Endothelial cell (in vitro differentiated cells): ENCODE data around the gene TBC1D19. TPM values are rescaled to one million over a fixed set of nuclear protein-coding genes. Genes with fewer than 3 reads are reported as not detected.

ENCODE experiments used
- DNase-seq: peaks from one replicate; pipeline ENCODE4 v3.0.0; 2021; ENCODE audit warnings: low spot score
- H3K27ac Mint-ChIP-seq: one replicate; pipeline ENCODE4 v1.8.0; 2021; ENCODE audit warnings: mixed read lengths, inconsistent platforms; ENCODE audit not compliant: unreplicated experiment
- H3K27me3 Mint-ChIP-seq: one replicate; pipeline ENCODE4 v1.8.0; 2021; ENCODE audit warnings: mild to moderate bottlenecking, moderate library complexity, mixed read lengths, inconsistent platforms; ENCODE audit not compliant: unreplicated experiment
- H3K36me3 Mint-ChIP-seq: one replicate; pipeline ENCODE4 v1.8.0; 2021; ENCODE audit warnings: mild to moderate bottlenecking, low read depth, mixed read lengths, inconsistent platforms; ENCODE audit not compliant: unreplicated experiment
- H3K4me1 Mint-ChIP-seq: one replicate; pipeline ENCODE4 v1.8.0; 2021; ENCODE audit warnings: mild to moderate bottlenecking, mixed read lengths, inconsistent platforms; ENCODE audit not compliant: unreplicated experiment
- H3K4me3 Mint-ChIP-seq: one replicate; pipeline ENCODE4 v1.8.0; 2021; ENCODE audit warnings: mild to moderate bottlenecking, mixed read lengths, inconsistent platforms; ENCODE audit not compliant: unreplicated experiment
- H3K9me3 Mint-ChIP-seq: one replicate; pipeline ENCODE4 v1.8.0; 2021; ENCODE audit warnings: mixed read lengths, inconsistent platforms; ENCODE audit not compliant: unreplicated experiment
- CTCF ChIP-seq: fragments of 200-600 bp; sonication (generic); IDR thresholded peaks from one replicate; pipeline ENCODE4 v1.5.0; 2021; ENCODE audit warnings: antibody characterized with exemption; ENCODE audit not compliant: unreplicated experiment
- total RNA-seq: library from RNA; stranded (reverse); fragmentation: NEBNext Ultra II Directional; extraction: Animal tissue kit (Norgen Biotek cat#: 25700); gene quantifications from one replicate; pipeline ENCODE4 v1.2.1, GENCODE V29; 2021; ENCODE audit not compliant: unreplicated experiment

Gene TBC1D19
- total RNA-seq, 1 donor from 2014 or later, result 5.2 TPM

GRCh38 chr4:26786916-26787315, 203.0 kb downstream of the TBC1D19 start:
- Mint-ChIP-seq H3K36me3 (no peaks in the 10 kb centered on the region), H3K4me1 (peaks cover 26% of the 10 kb centered on the region), H3K9me3 (no peaks in the 10 kb centered on the region), H3K4me3 (no peak overlapping the region), H3K27me3 (peaks cover 6% of the 10 kb centered on the region), H3K27ac (no peak overlapping the region)
- no peak for TF ChIP-seq CTCF
- no peak for DNase-seq

- H3K4me1 Mint-ChIP-seq, result peaks cover 33% of the 10 kb centered on the region
- no peak for DNase-seq
- H3K27me3 Mint-ChIP-seq, result peaks cover 6% of the 10 kb centered on the region
- no peak for TF ChIP-seq CTCF
- no peaks in the 10 kb centered on the region for H3K36me3 Mint-ChIP-seq
- peak overlapping the region; percentile 30 for H3K27ac Mint-ChIP-seq
- H3K9me3 Mint-ChIP-seq, result no peaks in the 10 kb centered on the region
- no peak overlapping the region for H3K4me3 Mint-ChIP-seq
These were observed 203.8 kb downstream of the TBC1D19 start for GRCh38 chr4:26787461-26788340.

GRCh38 chr4:26788341-26788733, 204.5 kb downstream of the TBC1D19 start:
- Mint-ChIP-seq H3K9me3 (no peaks in the 10 kb centered on the region), H3K27me3 (peaks cover 6% of the 10 kb centered on the region), H3K4me1 (peaks cover 39% of the 10 kb centered on the region), H3K27ac (no peak overlapping the region), H3K4me3 (no peak overlapping the region), H3K36me3 (no peaks in the 10 kb centered on the region)
- TF ChIP-seq CTCF, result no peak
- DNase-seq, result no peak

- Mint-ChIP-seq H3K27me3 (peaks cover 6% of the 10 kb centered on the region), H3K4me3 (no peak overlapping the region), H3K27ac (no peak overlapping the region), H3K4me1 (peaks cover 43% of the 10 kb centered on the region), H3K36me3 (no peaks in the 10 kb centered on the region), H3K9me3 (no peaks in the 10 kb centered on the region)
- no peak for TF ChIP-seq CTCF
- DNase-seq, result no peak
These were observed 205.3 kb downstream of the TBC1D19 start for GRCh38 chr4:26789208-26789607.

- no peak overlapping the region for H3K4me3 Mint-ChIP-seq
- H3K9me3 Mint-ChIP-seq, result no peaks in the 10 kb centered on the region
- H3K27me3 Mint-ChIP-seq, result peaks cover 8% of the 10 kb centered on the region
These were observed 207.5 kb downstream of the TBC1D19 start for GRCh38 chr4:26791346-26791745.

More at GRCh38 chr4:26791346-26791745, 207.5 kb downstream of the TBC1D19 start:
- Mint-ChIP-seq H3K36me3 (no peaks in the 10 kb centered on the region), H3K4me1 (peaks cover 35% of the 10 kb centered on the region), H3K27ac (no peak overlapping the region)
- TF ChIP-seq CTCF, result no peak
- DNase-seq, result no peak
